Neural cell (in vitro differentiated cells): ENCODE measurements around the gene ZFYVE26.

ENCODE experiments used
- EZH2 ChIP-seq: fragments of 200-600, 300-800 bp; shearing (Covaris generic), sonication (generic); IDR thresholded peaks from 2 replicates; pipeline ENCODE4 v1.6.1; 2014; ENCODE audit warnings: antibody characterized with exemption, low read length, borderline replicate concordance, mild to moderate bottlenecking; ENCODE audit not compliant: insufficient read depth, poor library complexity, severe bottlenecking
- RAD21 ChIP-seq: fragments of 450-650 bp; conservative IDR thresholded peaks from 2 replicates; pipeline ENCODE4 v1.6.1; 2014; ENCODE audit warnings: antibody characterized with exemption, mild to moderate bottlenecking, moderate library complexity
- TAF1 ChIP-seq: IDR thresholded peaks from 2 replicates; pipeline ENCODE4 v1.6.1; 2012; ENCODE audit warnings: low read depth
- TF ChIP-seq, protein P1 (sequence below): fragments of 450-650 bp; IDR thresholded peaks from 2 replicates; pipeline ENCODE4 v1.5.1; 2014; ENCODE audit warnings: antibody characterized with exemption, mild to moderate bottlenecking, moderate library complexity; ENCODE audit not compliant: poor library complexity, severe bottlenecking

DNA sequence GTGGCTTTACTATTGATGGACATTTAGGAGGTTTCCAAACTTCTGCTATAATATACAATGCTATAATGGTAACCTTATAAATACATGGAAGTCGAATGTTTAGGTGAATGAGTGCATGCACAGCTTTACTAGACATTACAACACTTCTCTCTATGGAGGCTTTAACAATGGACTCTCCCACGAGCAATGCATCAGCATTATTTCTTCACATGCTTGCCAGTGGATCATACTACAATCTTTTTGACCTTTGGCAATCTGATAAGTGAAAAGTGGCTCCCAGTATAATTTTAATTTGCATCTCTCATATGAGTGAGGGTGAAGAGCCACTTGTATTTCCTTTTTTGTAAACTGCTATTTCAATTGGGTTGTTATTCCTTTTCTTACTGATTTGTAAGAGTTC, 96.5 kb downstream of the ZFYVE26 start:
- no peak for TF ChIP-seq RAD21
- TF ChIP-seq, protein P1, sequence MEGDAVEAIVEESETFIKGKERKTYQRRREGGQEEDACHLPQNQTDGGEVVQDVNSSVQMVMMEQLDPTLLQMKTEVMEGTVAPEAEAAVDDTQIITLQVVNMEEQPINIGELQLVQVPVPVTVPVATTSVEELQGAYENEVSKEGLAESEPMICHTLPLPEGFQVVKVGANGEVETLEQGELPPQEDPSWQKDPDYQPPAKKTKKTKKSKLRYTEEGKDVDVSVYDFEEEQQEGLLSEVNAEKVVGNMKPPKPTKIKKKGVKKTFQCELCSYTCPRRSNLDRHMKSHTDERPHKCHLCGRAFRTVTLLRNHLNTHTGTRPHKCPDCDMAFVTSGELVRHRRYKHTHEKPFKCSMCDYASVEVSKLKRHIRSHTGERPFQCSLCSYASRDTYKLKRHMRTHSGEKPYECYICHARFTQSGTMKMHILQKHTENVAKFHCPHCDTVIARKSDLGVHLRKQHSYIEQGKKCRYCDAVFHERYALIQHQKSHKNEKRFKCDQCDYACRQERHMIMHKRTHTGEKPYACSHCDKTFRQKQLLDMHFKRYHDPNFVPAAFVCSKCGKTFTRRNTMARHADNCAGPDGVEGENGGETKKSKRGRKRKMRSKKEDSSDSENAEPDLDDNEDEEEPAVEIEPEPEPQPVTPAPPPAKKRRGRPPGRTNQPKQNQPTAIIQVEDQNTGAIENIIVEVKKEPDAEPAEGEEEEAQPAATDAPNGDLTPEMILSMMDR, result no peak
- TF ChIP-seq TAF1, result no peak
- no peak for TF ChIP-seq EZH2
